GM21786 (cell line): ENCODE results near the gene ALDH1L1.

ENCODE experiments used
- ATAC-seq: cut with Tn5 transposase; IDR thresholded peaks from one replicate; pipeline ENCODE4 v1.9.1; 2021; ENCODE audit not compliant: unreplicated experiment

Gene ALDH1L1

GRCh38 chr3:126124148-126124868 is 56.1 kb downstream of the ALDH1L1 start:
- no peak for ATAC-seq

GRCh38 chr3:126121632-126122031 is 58.8 kb downstream of the ALDH1L1 start:
- ATAC-seq, result no peak

GRCh38 chr3:126121074-126121473 is 59.3 kb downstream of the ALDH1L1 start:
- ATAC-seq, result no peak

- no peak for ATAC-seq
Measured at GRCh38 chr3:126119976-126120375, 60.4 kb downstream of the ALDH1L1 start.

GRCh38 chr3:126119008-126119675 is 61.2 kb downstream of the ALDH1L1 start:
- ATAC-seq, result no peak

GRCh38 chr3:126118591-126118990 is 61.8 kb downstream of the ALDH1L1 start:
- ATAC-seq, result no peak

GRCh38 chr3:126117786-126118185 is 62.6 kb downstream of the ALDH1L1 start:
- no peak for ATAC-seq

- ATAC-seq, result no peak
Measured at GRCh38 chr3:126117212-126117611, 63.2 kb downstream of the ALDH1L1 start.

- ATAC-seq, result no peak
Measured at GRCh38 chr3:126116526-126116925, 63.9 kb downstream of the ALDH1L1 start.

GRCh38 chr3:126114443-126115386 is 65.7 kb downstream of the ALDH1L1 start:
- ATAC-seq, result no peak

- no peak for ATAC-seq
Measured at GRCh38 chr3:126113733-126114442, 66.5 kb downstream of the ALDH1L1 start.

GRCh38 chr3:126113238-126113555 is 67.2 kb downstream of the ALDH1L1 start:
- ATAC-seq, result no peak

- ATAC-seq, result no peak
Measured at GRCh38 chr3:126112531-126113237, 67.7 kb downstream of the ALDH1L1 start.

GRCh38 chr3:126111566-126112475 is 68.6 kb downstream of the ALDH1L1 start:
- no peak for ATAC-seq

GRCh38 chr3:126111126-126111551 is 69.2 kb downstream of the ALDH1L1 start:
- ATAC-seq, result no peak

GRCh38 chr3:126110431-126111125 is 69.8 kb downstream of the ALDH1L1 start:
- no peak for ATAC-seq

- ATAC-seq, result no peak
Measured at GRCh38 chr3:126109880-126110235, 70.5 kb downstream of the ALDH1L1 start.

GRCh38 chr3:126109146-126109879 is 71.1 kb downstream of the ALDH1L1 start:
- ATAC-seq, result no peak
